ENCODE results near the gene PGRMC1.

The PGRMC1 gene

DNA sequence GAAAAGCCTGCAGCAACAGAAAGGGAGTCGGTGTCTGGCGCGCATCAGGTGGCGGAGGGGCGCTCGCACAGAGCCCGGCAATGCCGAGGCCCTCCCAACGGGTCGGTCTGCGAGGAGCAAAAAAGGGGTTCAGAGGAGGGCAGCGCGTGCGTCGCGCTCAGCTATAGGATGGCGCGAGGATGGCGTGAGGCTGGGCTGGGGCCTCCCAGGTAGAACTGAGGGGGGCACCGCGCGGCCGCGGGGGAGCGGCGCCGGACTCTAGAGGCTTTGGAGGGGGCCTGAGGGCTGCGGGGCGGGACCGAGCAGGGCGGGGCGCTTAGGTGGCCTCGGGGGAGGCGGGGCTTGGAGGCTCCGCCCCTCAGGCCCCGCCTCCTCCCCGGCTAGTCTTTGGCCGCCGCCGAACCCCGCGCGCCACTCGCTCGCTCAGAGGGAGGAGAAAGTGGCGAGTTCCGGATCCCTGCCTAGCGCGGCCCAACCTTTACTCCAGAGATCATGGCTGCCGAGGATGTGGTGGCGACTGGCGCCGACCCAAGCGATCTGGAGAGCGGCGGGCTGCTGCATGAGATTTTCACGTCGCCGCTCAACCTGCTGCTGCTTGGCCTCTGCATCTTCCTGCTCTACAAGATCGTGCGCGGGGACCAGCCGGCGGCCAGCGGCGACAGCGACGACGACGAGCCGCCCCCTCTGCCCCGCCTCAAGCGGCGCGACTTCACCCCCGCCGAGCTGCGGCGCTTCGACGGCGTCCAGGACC is at the start of gene PGRMC1:
TSS of gene PGRMC1 (plus strand) at position 414 of the 751 bp plus-strand sequence. CDS start at position 493, 79 bp downstream.
- peak; percentile 25; the same call in 1 of the 2 replicates for TF ChIP-seq MYC (IDR thresholded peaks at IDR 0.05; ENCODE audit: low read depth, low read length)
- TF ChIP-seq, protein P1, sequence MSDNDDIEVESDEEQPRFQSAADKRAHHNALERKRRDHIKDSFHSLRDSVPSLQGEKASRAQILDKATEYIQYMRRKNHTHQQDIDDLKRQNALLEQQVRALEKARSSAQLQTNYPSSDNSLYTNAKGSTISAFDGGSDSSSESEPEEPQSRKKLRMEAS (IDR thresholded peaks at IDR 0.05; ENCODE audit: low read depth, low read length), result no peak
- peak; percentile 87 for TF ChIP-seq POLR2A (IDR thresholded peaks at IDR 0.05; ENCODE audit: extremely low read depth, insufficient read length)
- peak; percentile 82 for DNase-seq (ENCODE audit: low read depth)
- H3K4me3 ChIP-seq (ENCODE audit: low read depth, low read length), result peak within 1 kb of the TSS; percentile 71

DNA sequence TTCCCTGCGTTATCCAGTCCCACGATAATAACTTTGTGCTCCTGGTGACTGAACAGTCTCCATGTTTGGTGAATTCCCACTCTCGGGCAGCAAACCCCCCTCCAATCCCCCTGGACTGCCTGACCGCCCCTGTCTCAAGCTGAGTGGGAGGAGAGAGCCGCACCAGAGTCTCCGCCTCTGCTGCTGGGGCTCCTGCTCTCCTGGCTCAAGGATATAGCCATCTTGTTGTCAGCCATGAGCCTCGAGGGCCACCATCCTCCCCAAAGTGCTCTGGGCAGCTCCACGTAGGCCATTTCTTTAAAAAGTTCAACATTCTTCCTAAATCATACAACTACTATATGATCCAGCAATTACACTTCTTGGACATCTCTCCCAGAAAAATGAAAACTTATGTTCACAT is 49.3 kb upstream of the PGRMC1 start:
- H3K4me3 ChIP-seq (ENCODE audit: low read depth, low read length), result no peak overlapping the region
- TF ChIP-seq, protein P1 (IDR thresholded peaks at IDR 0.05; ENCODE audit: low read depth, low read length), result no peak
- TF ChIP-seq MYC (IDR thresholded peaks at IDR 0.05; ENCODE audit: low read depth, low read length) (no peak), POLR2A (IDR thresholded peaks at IDR 0.05; ENCODE audit: extremely low read depth, insufficient read length) (no peak)
- TF ChIP-seq, protein P2, sequence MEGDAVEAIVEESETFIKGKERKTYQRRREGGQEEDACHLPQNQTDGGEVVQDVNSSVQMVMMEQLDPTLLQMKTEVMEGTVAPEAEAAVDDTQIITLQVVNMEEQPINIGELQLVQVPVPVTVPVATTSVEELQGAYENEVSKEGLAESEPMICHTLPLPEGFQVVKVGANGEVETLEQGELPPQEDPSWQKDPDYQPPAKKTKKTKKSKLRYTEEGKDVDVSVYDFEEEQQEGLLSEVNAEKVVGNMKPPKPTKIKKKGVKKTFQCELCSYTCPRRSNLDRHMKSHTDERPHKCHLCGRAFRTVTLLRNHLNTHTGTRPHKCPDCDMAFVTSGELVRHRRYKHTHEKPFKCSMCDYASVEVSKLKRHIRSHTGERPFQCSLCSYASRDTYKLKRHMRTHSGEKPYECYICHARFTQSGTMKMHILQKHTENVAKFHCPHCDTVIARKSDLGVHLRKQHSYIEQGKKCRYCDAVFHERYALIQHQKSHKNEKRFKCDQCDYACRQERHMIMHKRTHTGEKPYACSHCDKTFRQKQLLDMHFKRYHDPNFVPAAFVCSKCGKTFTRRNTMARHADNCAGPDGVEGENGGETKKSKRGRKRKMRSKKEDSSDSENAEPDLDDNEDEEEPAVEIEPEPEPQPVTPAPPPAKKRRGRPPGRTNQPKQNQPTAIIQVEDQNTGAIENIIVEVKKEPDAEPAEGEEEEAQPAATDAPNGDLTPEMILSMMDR (IDR thresholded peaks at IDR 0.05; ENCODE audit: low read depth, low read length), result no peak
- DNase-seq (ENCODE audit: low read depth), result no peak

DNA sequence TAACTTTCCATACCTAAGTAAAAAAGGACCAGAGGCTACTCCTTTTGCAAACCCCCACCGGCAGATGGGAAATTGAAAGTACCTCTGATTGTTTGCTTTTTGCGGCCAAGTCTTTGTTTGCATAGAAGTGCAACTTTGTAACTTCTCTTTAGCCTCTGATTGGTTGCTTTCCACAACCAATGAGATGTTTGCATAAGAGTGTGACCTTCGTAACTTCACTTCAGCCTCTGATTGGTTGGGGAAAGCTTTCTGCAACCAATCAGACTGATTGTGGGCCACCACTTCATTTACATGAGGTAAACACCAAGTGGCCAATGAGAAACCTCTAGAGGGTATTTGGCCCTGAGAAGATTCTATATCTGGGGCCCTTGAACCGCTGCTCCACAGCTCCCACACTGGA is 48.8 kb upstream of the PGRMC1 start:
- TF ChIP-seq, protein P2 (IDR thresholded peaks at IDR 0.05; ENCODE audit: low read depth, low read length), result no peak
- TF ChIP-seq, protein P1 (IDR thresholded peaks at IDR 0.05; ENCODE audit: low read depth, low read length), result no peak
- no peak for TF ChIP-seq MYC (IDR thresholded peaks at IDR 0.05; ENCODE audit: low read depth, low read length)
- no peak for TF ChIP-seq POLR2A (IDR thresholded peaks at IDR 0.05; ENCODE audit: extremely low read depth, insufficient read length)
- no peak overlapping the region for H3K4me3 ChIP-seq (ENCODE audit: low read depth, low read length)
- peak; percentile 5 for DNase-seq (ENCODE audit: low read depth)

DNA sequence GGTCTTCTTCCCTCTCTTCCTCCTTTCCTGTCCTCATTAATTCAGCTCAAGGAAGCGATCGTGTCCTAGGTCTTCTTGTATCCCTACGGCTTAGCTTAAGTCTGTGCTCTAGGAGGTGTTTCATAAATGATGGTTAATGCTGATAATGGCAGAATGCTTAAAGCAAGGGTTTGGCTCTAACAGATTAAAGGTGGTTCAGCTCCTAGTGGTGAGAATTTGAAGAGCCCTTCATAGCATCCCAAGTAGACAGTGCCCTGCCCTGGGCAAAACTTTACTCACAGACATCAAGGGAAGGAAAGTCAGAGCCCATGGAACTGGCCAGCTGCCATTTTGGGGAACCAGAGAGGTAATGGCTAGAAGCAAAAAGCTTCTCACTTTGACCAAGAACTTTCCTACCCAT is 47.0 kb upstream of the PGRMC1 start:
- TF ChIP-seq POLR2A (IDR thresholded peaks at IDR 0.05; ENCODE audit: extremely low read depth, insufficient read length), result no peak
- TF ChIP-seq, protein P1 (IDR thresholded peaks at IDR 0.05; ENCODE audit: low read depth, low read length), result no peak
- TF ChIP-seq, protein P2 (IDR thresholded peaks at IDR 0.05; ENCODE audit: low read depth, low read length), result no peak

DNA sequence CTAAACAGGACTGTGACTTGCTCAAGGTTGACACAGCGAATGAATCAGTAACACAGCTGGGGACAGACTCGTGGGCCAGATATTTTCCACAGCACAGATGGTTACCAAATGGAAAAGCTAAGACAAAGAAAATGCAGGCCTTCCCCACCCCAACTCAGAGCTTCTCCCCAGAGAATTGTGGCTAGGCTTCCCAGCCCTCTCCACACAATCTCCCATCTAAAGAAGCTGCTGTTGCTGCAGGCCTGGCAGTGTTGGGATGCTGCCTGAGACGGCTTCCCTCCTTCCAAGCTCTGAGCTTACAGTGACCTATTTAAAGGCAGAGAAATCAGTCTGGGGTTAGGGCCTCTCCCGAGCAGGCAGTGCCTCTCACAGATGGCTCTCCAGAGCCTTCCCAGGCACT is 46.5 kb upstream of the PGRMC1 start:
- TF ChIP-seq MYC (IDR thresholded peaks at IDR 0.05; ENCODE audit: low read depth, low read length) (no peak), POLR2A (IDR thresholded peaks at IDR 0.05; ENCODE audit: extremely low read depth, insufficient read length) (no peak)
- TF ChIP-seq, protein P2 (IDR thresholded peaks at IDR 0.05; ENCODE audit: low read depth, low read length), result no peak
- TF ChIP-seq, protein P1 (IDR thresholded peaks at IDR 0.05; ENCODE audit: low read depth, low read length), result no peak
- no peak overlapping the region for H3K4me3 ChIP-seq (ENCODE audit: low read depth, low read length)
- no peak for DNase-seq (ENCODE audit: low read depth)

More for the DNA sequence above, 47.0 kb upstream of the PGRMC1 start:
- DNase-seq (ENCODE audit: low read depth), result no peak
- H3K4me3 ChIP-seq (ENCODE audit: low read depth, low read length), result no peak overlapping the region

DNA sequence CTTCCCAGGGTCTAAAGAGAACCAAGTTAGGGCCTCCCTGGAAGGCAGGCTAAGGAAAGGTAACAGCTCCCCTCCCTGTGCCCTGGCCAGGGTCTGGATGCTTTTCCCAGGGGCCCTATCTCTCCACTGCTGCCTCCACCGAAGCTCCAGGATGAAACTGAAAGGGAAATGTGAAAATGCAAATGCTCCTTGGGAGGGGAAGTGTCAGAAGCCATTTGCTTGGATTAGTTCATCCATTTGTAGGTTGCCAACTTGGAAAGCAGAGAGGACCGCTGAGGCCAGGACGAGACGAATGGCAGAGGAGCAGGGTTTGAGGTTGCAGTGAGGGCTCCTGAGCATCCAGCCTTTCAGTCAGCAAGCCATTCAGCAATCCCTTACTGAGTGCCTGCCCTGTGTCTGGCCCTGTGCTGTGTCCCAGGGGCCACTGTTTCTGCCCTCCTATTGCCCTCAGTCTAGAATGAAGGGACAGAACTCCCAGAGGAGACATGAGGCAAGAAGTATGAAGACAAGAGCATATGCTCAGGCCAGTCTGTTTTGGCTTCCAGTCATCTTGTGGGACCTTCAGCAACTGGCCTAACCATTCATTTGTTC is 45.9 kb upstream of the PGRMC1 start:
- TF ChIP-seq, protein P2 (IDR thresholded peaks at IDR 0.05; ENCODE audit: low read depth, low read length), result no peak
- TF ChIP-seq, protein P1 (IDR thresholded peaks at IDR 0.05; ENCODE audit: low read depth, low read length), result no peak
- TF ChIP-seq POLR2A (IDR thresholded peaks at IDR 0.05; ENCODE audit: extremely low read depth, insufficient read length) (no peak), MYC (IDR thresholded peaks at IDR 0.05; ENCODE audit: low read depth, low read length) (no peak)
- no peak for DNase-seq (ENCODE audit: low read depth)

More for the DNA sequence above, 45.9 kb upstream of the PGRMC1 start:
- no peak overlapping the region for H3K4me3 ChIP-seq (ENCODE audit: low read depth, low read length)

Data from NB4 (cell line).